T47D (cell line): ENCODE results near the gene BCL7C.
A peak's percentile ranks its signal among the peaks of the same experiment; 100 is the strongest.

ENCODE experiments used
- DNase-seq, 2 experiments: peaks; one replicate each; pipeline versions ENCODE4 v3.0.0 to v3.0.0-alpha.2; 2011 to 2012; ENCODE audit warnings: low read depth in 1 of 2, low spot score in 1 of 2
- JUND ChIP-seq: IDR thresholded peaks from 2 replicates; pipeline ENCODE4 v1.6.1; 2012; ENCODE audit warnings: low read depth
- in situ Hi-C: cut with HindIII; loops from 2 replicates; pipeline ENCODE4 v1.10.0; 2016; ENCODE audit warnings: low sequenced_read_pairs, low pct_unique_long_range_greater_than_20kb

Gene BCL7C

DNA sequence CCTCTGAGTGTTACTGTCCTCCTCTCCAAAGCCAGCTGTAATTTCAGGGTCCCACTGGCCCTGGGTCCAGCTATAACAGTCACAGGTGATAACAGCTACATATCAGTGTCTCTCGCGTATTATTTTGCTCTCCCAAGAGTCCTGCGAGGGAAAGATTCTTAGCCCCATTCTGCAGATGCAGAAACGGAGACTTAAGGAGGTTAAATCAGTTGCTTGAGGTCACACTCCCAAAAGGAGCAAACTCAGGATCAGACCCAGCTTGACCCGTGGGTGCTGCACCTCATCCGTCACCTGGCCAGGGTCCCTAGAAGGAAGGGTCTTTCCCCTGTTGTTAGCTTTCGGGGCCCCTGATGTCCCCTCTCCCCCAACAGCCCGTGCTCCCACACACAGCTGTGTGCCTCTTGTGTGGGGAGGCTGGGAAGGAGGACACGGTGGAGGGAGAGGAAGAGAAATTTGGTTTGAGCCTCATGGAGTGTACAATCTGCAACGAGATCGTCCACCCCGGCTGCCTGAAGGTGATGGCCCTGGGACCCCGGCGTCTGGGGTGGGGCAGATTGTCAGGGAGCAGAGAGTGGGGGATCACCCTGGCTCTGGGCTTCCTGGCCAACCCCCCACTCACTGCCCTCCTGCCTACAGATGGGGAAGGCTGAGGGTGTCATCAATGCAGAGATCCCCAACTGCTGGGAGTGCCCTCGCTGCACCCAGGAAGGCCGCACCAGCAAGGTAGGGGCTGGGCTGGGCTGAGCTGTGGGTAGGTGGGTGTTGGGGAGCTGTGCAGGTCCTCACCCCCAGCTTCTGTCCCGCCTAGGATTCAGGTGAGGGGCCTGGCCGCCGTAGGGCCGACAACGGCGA lies 33.3 kb upstream of the BCL7C start:
- no peak for DNase-seq
- in situ Hi-C loops: no loop called here
- no peak for TF ChIP-seq JUND

DNA sequence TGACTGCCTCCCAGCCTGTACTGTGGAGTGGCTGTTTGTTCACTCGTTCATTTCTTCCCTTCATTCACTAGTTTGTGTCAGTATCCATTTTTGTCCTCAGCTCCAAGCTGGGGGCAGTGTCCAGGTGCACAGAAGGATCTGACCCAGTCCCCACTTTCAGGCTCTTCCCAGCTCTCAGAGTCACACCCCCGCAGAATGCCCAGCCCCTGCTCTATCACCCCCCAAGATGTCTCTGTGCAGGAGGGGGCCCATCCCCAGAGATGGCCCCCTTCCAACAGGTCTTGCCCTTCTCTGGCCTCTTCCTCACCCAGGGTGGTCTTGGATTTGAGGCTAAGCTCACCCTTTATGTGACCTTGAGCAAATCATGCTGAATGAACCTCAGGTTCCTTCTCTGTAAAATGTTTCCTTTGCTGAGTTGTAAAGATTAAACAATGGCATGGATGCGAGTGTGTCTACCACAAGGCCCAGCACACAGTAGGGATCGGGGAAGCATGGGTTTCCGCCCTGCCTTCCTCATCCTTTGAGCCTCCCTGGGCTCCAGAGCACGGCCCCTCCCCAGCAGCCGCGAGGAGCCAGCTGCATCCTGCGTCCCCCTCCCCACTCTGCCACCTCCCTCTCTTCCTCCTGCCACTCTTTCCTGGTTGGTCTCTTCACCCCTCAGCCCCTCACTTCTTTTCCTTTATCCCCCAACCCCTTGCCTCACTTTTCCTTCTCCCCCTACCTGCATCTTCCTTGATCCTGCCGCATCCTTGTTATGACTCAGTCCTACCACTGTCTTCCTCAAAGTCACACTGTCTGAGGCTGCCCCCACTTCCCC lies 32.3 kb upstream of the BCL7C start:
- TF ChIP-seq JUND: no peak
- DNase-seq: no peak
- in situ Hi-C loops: no loop called here

DNA sequence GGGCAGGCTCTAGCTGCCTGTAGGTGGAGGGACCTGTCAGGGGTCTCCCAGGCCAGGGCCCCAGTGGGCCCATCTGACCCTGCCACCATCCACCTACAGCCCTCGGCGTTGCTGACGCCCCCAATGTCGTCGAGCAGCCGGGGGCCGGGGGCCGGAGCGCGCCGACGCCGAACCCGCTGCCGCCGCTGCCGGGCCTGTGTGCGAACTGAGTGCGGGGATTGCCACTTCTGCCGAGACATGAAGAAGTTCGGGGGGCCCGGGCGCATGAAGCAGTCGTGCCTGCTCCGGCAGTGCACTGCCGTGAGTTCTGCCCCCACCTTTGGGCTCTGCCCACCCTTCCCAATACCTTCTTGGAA lies 31.7 kb upstream of the BCL7C start:
- no peak for TF ChIP-seq JUND
- no peak for DNase-seq
- in situ Hi-C loops: no loop called here

DNA sequence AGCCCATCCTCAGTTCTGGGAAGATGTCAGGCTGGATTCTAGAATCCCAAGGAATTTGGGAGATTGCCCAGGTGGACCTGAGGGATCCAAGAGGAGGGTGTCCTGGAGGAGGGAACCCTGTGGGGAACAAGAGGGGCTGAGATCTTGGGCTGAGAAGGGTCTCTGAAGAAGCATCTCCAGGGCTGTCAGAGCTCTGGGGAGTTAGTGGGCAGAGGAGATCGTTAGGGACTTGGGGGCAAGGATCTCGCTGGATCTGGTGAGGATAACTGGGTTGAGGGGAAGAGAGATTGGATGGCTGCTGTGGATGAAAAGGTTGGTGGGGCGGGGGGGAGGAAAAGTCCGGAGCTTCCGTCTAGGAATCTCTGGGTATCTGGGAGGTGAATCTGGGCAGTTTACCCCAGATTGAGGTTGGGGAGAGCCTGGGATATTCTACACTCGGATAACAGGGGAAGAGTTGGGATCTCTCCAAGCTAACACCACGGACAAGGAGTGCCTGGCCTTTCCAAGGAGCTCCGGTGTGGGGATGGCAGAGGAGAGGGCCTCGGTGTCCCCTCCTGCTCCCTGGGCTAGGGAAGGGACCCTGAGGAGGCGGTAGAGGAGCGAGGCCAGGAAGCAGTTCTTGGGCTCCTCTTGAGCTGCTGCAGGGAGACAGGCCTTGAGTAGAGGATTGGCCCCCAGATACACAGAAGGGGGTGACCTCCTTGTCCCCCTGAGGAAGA lies 31.2 kb upstream of the BCL7C start:
- TF ChIP-seq JUND: no peak
- no peak for DNase-seq
- in situ Hi-C loops: no loop called here

DNA sequence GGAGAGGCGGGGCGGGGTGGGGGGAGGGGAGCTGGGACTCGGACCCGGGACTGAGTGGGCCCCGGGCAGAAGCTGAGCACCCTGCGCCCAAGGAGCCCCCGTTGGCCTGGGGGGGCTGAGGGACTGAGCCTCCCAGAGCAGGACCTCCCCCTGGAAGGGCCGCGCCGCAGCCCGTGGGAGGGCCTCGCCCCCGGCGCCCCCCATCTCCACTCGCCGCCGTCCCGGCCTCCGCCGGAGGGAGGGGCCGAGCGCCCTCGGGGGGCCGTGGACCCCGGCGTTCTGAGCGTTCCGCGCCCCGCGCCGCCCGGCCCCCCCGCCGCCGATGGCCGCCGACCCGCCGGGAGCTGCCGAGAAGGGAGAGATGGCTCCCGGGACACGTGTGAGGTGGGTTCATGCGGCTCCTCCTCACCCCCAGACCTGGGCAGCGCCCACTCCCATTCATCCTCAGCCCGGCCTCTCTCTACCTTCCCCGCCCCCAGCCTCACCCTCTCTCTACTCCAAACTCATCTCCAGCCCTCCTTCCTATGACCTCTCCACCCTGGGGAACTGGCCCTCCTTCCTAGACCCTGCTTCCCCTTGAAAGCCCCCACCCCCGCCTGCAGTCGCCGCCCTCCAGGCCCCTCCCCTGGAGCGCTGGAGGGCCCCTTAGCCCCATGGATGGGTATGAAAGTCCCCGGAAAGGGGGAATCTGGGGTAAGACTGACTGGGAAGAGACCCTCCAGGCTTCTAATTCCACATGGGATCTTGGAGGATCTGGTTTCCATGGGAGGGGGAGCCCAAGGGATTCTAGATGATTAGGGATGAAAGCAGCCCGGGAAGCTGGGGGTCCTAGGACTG lies 30.4 kb upstream of the BCL7C start:
- DNase-seq: no peak
- no peak for TF ChIP-seq JUND
- in situ Hi-C loops: no loop called here

DNA sequence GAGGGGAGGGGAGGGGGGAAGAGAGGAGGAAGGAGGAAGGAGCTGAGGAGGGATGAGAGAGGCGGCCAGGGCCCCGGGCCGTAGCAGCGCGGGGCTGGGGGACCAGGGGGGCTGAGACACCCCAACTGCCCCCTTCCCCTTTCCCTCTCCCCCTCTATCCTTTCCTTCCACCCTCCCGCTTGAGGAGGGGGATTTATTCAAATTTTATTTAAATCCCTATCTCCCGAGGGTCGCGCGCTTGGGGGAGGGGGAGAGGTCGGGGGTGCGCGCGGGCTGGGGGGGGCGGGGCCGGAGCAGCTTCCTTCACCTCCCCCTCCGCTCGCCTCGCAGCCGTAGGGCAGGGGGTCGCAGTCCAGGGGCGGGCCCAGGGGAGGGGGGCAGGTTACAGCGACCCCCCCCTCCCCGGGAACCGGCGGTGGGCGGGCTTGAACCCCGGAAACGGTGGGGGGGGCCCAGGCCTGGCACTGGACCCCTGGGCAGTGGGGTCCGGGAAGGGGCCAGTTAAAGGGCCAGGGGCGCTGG lies 29.7 kb upstream of the BCL7C start, which contains the start of gene FBXL19:
Gene FBXL19 (plus strand): TSS at position 19 of the 522 bp plus-strand sequence. CDS start 2,183 bp downstream, outside the sequence.
- no peak for TF ChIP-seq JUND

DNA sequence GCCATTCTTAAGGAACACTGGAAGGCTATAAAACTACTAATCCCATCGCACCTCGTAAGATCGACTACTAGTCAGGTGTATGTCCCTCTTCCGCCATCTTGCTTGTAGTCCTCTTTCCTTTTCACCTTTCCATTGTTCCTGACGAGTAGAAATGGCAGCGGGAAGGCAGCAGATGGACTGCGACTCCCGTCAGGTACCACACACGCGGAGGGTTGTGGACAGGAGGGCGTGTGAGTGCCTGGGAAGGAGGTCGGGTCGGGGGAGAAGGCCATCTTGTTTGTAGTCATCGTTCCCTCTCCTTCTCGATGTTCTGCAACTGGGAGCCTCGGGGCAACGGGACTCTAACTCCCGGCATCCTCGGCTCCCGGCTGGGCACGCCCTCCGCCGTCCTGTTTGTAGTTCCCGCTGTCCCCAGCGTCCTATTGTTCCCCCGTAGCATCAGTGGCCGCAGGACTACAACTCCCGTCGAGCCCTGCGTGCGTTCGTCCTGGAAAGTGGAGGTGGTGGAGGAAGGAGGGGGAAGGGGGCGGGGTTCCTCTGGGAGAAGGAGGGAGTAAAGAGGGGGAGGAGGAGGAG lies 29.2 kb upstream of the BCL7C start:
- no peak for TF ChIP-seq JUND
- in situ Hi-C loops: no loop called here
- DNase-seq: peak; percentile 88 to 100

More for the DNA sequence above, 29.7 kb upstream of the BCL7C start, which contains the start of gene FBXL19:
- no peak for DNase-seq
- in situ Hi-C loops: no loop called here

DNA sequence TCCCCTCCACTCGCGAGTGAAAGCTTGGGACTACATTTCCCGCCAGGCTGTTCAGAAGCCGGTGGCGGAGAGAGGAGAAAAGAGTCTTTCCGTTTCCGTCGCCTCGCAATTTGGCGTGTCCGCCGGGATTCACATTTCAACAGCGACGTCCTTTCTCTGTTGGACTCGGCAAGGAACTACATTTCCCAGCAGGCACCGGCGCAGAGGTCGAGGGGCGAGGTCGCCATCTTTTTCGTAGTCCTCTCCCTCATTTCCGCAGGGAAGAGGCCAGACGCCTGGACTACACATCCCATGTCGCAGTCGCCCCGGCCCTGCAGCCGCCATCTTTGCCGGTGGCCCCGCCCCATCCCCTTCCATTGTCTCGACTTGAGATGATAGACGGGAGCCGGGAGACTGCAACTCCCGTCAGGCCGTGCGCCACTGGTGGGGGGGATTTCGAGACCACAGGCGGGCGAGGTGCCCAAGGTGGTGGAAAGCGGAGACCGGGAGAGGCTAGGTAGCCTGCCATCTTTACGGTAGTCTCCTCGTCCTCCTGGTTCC lies 28.6 kb upstream of the BCL7C start:
- no peak for TF ChIP-seq JUND
- peak; percentile 80 to 100 for DNase-seq
- in situ Hi-C loops: no loop called here

DNA sequence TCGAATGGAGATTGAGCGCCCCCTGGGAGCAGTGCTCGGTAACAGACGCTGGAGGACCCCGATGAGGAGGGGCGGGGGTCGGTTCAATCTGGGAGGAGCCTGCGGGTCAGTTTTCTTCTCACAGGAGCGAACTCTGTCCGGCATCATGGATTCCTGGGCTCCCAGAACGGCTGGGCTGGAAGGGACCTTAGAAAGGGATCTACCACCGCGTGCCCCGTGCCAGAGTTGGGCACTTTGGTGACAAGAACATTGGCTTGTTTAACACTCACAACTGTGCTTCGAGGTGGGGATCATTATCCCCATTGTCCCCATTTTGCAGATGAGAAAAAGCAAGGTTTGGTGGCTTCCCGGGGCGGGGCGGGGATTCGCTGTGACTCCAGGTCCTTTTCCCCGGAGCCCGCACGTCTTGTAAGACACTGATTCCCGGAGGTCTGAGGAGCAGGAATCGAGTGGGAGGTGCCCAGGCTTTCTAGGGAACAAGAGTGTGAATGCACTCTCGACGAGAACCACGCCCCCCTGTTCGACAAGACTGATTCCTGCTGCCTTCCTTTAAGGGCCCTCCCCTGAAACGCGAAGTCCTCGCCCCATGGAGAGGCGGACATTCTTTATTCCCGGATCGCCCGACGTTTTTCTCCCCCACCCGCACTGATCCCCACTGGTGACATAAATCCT lies 28.0 kb upstream of the BCL7C start:
- in situ Hi-C loops: no loop called here
- no peak for TF ChIP-seq JUND

DNA sequence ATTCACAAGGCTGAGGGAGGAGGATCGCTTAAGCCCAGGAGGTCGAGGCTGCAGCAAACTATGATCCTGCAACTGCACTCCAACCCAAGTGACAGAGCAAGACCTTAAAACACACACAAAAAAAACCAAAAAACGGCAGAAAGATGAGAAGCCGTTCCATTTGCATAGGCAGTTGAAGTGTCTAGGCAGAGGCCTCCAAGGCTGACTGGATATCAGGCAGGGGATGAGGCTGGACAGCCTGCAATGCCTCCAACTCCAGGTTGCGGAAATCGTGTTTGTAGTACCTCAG lies 27.5 kb upstream of the BCL7C start:
- no peak for TF ChIP-seq JUND
- in situ Hi-C loops: no loop called here
- no peak for DNase-seq

More for the DNA sequence above, 28.0 kb upstream of the BCL7C start:
- peak; percentile 73 to 90 for DNase-seq

DNA sequence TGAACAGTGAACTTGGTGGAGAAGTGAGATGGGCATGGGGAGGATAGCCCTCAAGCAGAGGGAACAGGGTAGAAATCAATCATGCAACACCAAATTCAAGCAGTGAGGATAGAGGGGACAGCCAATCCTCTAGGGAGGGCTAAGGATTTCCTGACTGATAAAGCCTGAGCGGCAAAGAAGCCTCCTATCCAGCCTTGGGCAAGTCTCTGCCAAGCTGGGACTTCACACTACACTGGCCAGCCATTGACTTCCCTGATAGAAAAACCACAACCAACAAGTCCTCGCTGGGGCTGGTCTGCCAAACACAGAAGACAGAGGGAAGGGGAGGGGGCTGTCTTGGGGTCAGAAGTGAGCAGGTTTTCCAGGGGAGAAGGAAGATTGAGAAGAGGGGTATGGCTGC lies 27.0 kb upstream of the BCL7C start:
- no peak for DNase-seq
- in situ Hi-C loops: no loop called here
- no peak for TF ChIP-seq JUND
